ENCODE results near the gene MAN1A1.

Gene MAN1A1

GRCh38 chr6:119333063-119333609 lies 16.4 kb downstream of the MAN1A1 start:
- TF ChIP-seq, protein P1, sequence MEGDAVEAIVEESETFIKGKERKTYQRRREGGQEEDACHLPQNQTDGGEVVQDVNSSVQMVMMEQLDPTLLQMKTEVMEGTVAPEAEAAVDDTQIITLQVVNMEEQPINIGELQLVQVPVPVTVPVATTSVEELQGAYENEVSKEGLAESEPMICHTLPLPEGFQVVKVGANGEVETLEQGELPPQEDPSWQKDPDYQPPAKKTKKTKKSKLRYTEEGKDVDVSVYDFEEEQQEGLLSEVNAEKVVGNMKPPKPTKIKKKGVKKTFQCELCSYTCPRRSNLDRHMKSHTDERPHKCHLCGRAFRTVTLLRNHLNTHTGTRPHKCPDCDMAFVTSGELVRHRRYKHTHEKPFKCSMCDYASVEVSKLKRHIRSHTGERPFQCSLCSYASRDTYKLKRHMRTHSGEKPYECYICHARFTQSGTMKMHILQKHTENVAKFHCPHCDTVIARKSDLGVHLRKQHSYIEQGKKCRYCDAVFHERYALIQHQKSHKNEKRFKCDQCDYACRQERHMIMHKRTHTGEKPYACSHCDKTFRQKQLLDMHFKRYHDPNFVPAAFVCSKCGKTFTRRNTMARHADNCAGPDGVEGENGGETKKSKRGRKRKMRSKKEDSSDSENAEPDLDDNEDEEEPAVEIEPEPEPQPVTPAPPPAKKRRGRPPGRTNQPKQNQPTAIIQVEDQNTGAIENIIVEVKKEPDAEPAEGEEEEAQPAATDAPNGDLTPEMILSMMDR (IDR thresholded peaks at IDR 0.05; ENCODE audit: insufficient read depth, low read depth, low read length, missing control alignments) = no peak
- DNase-seq (ENCODE audit: low read depth) = no peak
- H3K4me3 ChIP-seq (ENCODE audit: low read length) = no peak overlapping the region

DNA sequence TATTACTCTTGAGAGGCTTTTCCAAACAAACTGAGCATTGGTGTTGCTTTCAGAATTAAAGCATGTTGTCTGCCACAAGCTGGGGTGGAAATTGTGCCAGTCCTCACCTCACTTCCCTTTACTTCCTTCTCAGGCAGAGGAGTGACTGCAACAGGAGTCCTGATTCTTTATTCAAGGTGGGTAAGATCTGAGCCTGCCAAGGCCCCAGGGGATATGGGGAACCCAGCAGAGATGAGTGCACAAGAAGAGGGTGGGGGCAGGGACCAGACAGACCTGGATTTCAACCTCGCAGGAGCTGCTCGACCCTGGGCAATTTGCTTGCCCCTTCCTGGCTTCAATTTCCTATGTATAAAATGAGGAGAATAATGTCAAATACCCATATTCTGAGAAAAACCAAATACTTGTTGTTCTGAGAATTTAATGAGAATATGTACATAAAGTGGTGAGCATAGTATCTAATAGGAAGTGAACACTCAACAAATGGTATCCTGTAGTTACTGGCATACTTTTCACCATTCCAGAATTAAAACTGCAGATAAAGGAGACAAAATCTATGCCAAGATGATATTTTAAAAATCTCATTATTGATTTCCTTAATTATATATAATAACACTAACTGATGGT lies 17.8 kb downstream of the MAN1A1 start:
- H3K4me3 ChIP-seq (ENCODE audit: low read length) = no peak overlapping the region
- DNase-seq (ENCODE audit: low read depth) = no peak
- TF ChIP-seq, protein P1 (IDR thresholded peaks at IDR 0.05; ENCODE audit: insufficient read depth, low read depth, low read length, missing control alignments) = no peak

DNA sequence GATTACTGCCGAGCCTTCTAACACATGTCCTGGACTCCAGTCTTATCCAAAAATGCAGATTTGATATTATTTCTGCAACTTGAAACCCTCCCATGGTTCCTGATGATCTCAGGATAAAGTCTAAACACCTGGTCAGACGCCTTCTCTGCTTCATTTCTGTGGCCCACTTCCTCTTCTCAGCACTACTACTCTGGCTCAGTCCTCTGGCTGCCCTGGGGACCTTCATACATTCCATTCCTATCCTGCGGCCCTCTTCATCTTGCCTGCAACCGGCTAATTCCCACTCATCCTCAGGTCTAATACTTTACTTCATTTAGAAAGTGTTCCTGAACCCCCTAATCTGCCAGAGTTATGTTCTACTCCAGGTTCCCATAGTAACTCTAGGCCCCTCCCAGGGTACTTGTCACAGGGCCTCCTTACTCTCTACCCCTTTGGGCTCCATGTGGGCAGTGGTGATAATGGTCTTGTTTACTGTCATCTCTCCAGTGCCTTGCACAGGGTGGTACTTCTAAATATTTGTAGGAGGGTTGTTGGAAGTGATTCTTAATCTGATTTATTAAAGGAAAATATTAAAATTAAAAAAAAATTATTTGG lies 18.9 kb downstream of the MAN1A1 start:
- H3K4me3 ChIP-seq (ENCODE audit: low read length) = no peak overlapping the region
- DNase-seq (ENCODE audit: low read depth) = no peak
- TF ChIP-seq, protein P1 (IDR thresholded peaks at IDR 0.05; ENCODE audit: insufficient read depth, low read depth, low read length, missing control alignments) = no peak

DNA sequence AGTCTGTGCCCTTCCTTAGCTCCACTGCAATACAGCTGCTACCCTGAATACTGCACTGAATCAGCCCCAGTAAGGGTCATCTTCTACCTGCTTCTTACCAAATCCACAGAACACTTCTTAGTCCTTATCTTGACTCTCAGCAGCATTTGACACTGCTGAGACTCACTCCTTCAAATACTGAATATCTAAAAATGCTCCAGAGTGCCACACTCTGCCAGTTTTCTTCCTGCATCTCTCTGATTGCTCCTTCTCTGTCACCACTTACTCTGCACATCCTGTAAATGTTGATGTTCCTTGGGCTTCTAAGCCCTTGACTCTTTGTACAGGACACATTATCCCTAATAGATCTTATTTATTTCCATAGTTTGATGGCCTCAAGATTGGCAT lies 19.8 kb downstream of the MAN1A1 start:
- H3K4me3 ChIP-seq (ENCODE audit: low read length) = no peak overlapping the region
- TF ChIP-seq, protein P1 (IDR thresholded peaks at IDR 0.05; ENCODE audit: insufficient read depth, low read depth, low read length, missing control alignments) = no peak
- no peak for DNase-seq (ENCODE audit: low read depth)

DNA sequence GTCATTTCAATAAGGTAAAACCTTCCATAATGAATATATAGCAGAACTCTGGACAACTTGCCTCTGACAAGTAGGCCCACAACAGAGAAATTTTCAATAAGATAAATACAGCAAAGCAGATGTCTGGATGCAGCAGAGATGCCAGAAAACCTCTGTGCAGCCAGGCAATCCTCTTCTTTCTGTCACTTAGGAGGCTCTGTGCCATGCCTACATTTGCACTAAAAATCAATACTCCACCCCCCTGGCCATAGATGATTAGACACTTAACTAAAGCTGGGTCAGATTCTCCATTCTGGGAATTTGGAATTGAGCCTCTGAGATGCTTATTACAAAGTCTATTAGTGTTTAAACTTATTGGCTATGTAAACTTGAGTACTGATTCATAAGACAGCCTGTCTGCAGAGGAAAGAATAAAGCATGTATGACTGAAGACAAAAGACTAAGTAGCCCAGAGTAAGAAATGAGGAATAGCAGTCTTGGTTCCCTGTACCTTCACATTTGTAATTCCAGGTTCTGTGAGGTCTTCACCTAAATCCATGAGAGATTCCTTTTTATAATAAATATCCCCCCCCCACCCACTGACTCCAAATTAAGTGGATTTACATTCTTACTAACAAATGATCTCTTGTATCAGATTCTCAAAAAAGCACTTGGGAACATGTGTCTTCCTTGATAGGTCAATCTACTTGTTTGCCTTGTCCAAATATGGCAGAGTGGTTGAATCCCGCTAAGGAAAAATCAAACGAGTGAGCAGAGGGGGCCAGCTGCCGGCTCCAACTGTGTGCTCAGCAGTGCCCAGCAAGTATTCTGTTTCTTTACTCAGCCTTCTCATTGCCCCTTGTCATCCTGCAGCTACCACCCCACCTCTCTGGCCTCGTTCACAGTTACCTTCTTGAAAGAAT lies 20.4 kb downstream of the MAN1A1 start:
- H3K4me3 ChIP-seq (ENCODE audit: low read length) = no peak overlapping the region
- TF ChIP-seq, protein P1 (IDR thresholded peaks at IDR 0.05; ENCODE audit: insufficient read depth, low read depth, low read length, missing control alignments) = no peak
- no peak for DNase-seq (ENCODE audit: low read depth)

DNA sequence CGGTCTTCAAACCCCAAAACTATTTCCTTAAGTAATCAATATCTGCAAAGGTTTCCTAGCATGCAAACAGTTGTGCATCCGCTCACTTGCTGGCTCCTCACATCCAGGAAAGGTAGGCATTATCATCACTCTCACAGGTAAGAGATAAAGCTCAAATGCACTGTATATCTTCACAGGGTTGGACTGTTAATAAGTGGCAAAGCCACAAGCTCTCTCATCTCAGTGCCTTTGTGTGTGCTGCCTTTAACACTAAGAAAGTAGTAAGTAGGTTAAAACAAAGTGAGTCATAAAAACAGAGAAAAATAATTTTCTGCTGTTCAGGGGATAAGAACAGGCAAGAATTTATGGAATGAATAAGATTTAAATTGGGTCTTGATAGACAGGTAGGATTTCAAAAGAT lies 21.3 kb downstream of the MAN1A1 start:
- TF ChIP-seq, protein P1 (IDR thresholded peaks at IDR 0.05; ENCODE audit: insufficient read depth, low read depth, low read length, missing control alignments) = no peak

More for the DNA sequence above, 21.3 kb downstream of the MAN1A1 start:
- no peak for DNase-seq (ENCODE audit: low read depth)
- H3K4me3 ChIP-seq (ENCODE audit: low read length) = no peak overlapping the region
